ENCODE data around the gene ZNF444. TPM values are rescaled to one million over a fixed set of nuclear protein-coding genes. Genes with fewer than 3 reads are reported as not detected.
"Not testable (repeated sequence)": the region's sequence is repeated elsewhere in the genome, so short reads cannot be mapped to it uniquely, and the experiment has no call there.

ZNF444 gene
- total and polyA plus RNA-seq, 2 of the 4 experiments (the other 2 are of a cell fraction): 2.5 to 20.3 TPM

DNA sequence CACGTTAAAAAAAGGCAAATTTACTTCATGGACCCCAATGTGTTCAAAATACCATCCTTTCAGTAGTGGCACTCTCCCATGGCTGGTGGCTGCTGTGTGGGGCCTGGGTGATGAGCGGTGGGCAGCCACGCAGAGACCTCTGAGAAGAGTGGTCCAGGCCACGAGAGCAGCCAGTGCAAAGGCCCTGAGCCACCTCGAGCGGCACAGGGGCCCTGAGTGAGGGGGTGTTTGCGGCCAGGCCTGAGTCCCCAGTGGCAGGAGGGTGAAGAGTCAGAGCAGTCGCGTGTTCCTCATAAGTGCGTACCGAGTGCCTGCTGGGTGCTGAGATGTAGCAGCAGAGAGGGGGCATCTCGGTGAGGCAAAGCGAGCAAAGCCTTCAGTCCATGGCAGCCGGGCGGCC lies 7.0 kb downstream of the ZNF444 start:
- no peak for ATAC-seq (ENCODE audit: low read depth)
- CTCF ChIA-PET: no interaction called here

DNA sequence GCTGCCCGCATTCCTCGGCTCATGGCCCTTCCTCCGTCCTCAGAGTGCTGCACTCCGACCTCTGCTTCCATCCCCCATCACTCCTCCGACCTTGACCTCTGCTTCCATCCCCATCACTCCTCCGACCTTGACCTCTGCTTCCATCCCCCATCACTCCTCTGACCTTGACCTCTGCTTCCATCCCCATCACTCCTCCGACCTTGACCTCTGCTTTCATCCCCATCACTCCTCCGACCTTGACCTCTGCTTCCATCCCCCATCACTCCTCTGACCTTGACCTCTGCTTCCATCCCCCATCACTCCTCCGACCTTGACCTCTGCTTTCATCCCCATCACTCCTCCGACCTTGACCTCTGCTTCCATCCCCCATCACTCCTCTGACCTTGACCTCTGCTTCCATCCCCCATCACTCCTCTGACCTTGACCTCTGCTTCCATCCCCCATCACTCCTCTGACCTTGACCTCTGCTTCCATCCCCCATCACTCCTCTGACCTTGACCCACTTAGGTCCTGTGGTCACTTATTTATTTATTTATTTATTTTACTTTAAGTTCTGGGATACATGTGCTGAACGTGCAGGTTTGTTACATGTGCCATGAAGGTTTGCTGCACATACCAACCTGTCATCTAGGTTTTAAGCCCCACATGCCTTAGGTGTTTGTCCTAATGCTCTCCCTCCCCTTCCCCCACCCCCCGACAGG lies 8.0 kb downstream of the ZNF444 start:
- H3K4me2 ChIP-seq (ENCODE audit: low read depth, low read length); H3K27ac ChIP-seq (ENCODE audit: insufficient read depth, low read length); H2AFZ ChIP-seq (replicated peaks; ENCODE audit: low read length, poor library complexity); H3K18ac ChIP-seq (ENCODE audit: low read depth, low read length); H3K4ac ChIP-seq (ENCODE audit: low read depth, low read length); DNase-seq; H3K27me3 ChIP-seq (ENCODE audit: control insufficient read depth, insufficient read depth, low read length); H3K23ac ChIP-seq (ENCODE audit: low read depth, low read length); BruUV-seq (replicated peaks); dilution Hi-C loops (cut with HindIII; ENCODE audit: low sequenced_read_pairs, unreplicated experiment); H4K91ac ChIP-seq (ENCODE audit: insufficient read depth, low read depth, low read length); intact Hi-C loops (cut with micrococcal nuclease); H3K4me1 ChIP-seq (ENCODE audit: control insufficient read depth, insufficient read depth, low read length); POLR2A ChIA-PET (ENCODE audit: unreplicated experiment); H4K8ac ChIP-seq (ENCODE audit: low read depth in 2 of 2, low read length in 2 of 2); H3K14ac ChIP-seq (replicated peaks; ENCODE audit: low read depth, low read length); CTCF ChIA-PET; H3K56ac ChIP-seq (ENCODE audit: extremely low read depth, insufficient read depth, low read length); H3K9me1 ChIP-seq (ENCODE audit: insufficient read depth, low read length); H3K4me3 ChIP-seq (ENCODE audit: insufficient read depth, low read depth, low read length); H3K9me3 ChIP-seq (ENCODE audit: control insufficient read depth, insufficient read depth, low read length); H2BK15ac ChIP-seq (ENCODE audit: low read depth, low read length); H2BK120ac ChIP-seq (ENCODE audit: low read depth, low read length); H3K9ac ChIP-seq (ENCODE audit: low read depth, low read length); H2BK20ac ChIP-seq (ENCODE audit: low read depth, low read length); H2BK5ac ChIP-seq (ENCODE audit: low read depth, low read length, poor library complexity, severe bottlenecking); H2AK9ac ChIP-seq (replicated peaks; ENCODE audit: low read depth, low read length, poor library complexity); ATAC-seq (ENCODE audit: low read depth); H4K5ac ChIP-seq (ENCODE audit: low read depth, low read length); H2AK5ac ChIP-seq (ENCODE audit: low read depth, low read length): not testable (repeated sequence)
- in situ Hi-C loops (cut with MboI; ENCODE audit: low sequenced_read_pairs): loop anchor here (25.0 kb wide), 2 partner anchors 462 to 1687 kb away; partner anchors contain the start of genes CDC42EP5, EPN1 and LENG9
- 97% methylated on average over 6 of the region's 12 CpGs; no CpG with 5 or more reads in 1 of the 2 experiments for WGBS, 2 experiments (ENCODE audit: extremely low coverage in 2 of 2, insufficient read length in 1 of 2)
- peaks cover 21% of the 10 kb centered on the region for H4K20me1 ChIP-seq (ENCODE audit: insufficient read depth, low read length)
- H3K36me3 ChIP-seq (ENCODE audit: control insufficient read depth, insufficient read depth, low read length): peaks cover 29% of the 10 kb centered on the region
- peaks cover 25 to 41% of the 10 kb centered on the region in 2 experiments for H3K79me1 ChIP-seq (ENCODE audit: low read depth in 1 of 2, low read length in 2 of 2)

More for the DNA sequence above, 7.0 kb downstream of the ZNF444 start:
- POLR2A ChIA-PET (ENCODE audit: unreplicated experiment): no interaction called here
- no peak overlapping the region for H2BK120ac ChIP-seq (ENCODE audit: low read depth, low read length)
- no peak overlapping the region for H2AK5ac ChIP-seq (ENCODE audit: low read depth, low read length)
- H3K14ac ChIP-seq (replicated peaks; ENCODE audit: low read depth, low read length): no peak overlapping the region
- dilution Hi-C loops (cut with HindIII; ENCODE audit: low sequenced_read_pairs, unreplicated experiment): no loop called here
- H3K4me2 ChIP-seq (ENCODE audit: low read depth, low read length): no peak overlapping the region
- H3K9me1 ChIP-seq (ENCODE audit: insufficient read depth, low read length): peaks cover 13% of the 10 kb centered on the region; the same call in 1 of the 2 replicates
- H4K8ac ChIP-seq (ENCODE audit: low read depth in 2 of 2, low read length in 2 of 2): no peak overlapping the region
- H3K27me3 ChIP-seq (ENCODE audit: control insufficient read depth, insufficient read depth, low read length): no peaks in the 10 kb centered on the region
- no peak overlapping the region for H2BK15ac ChIP-seq (ENCODE audit: low read depth, low read length)
- H3K9ac ChIP-seq (ENCODE audit: low read depth, low read length): no peak overlapping the region
- H3K18ac ChIP-seq (ENCODE audit: low read depth, low read length): no peak overlapping the region
- H2AFZ ChIP-seq (replicated peaks; ENCODE audit: low read length, poor library complexity): no peak overlapping the region
- no peak overlapping the region for H2BK20ac ChIP-seq (ENCODE audit: low read depth, low read length)
- TF ChIP-seq CHD1 (IDR thresholded peaks at IDR 0.05; ENCODE audit: low read depth, low read length) (no peak), MXI1 (IDR thresholded peaks at IDR 0.05; ENCODE audit: borderline replicate concordance, low read depth, low read length) (no peak), MAFK (IDR thresholded peaks at IDR 0.05; ENCODE audit: low read depth, low read length) (no peak)
- WGBS, 2 experiments (ENCODE audit: extremely low coverage in 2 of 2, insufficient read length in 1 of 2): 93% methylated on average over 5 of the region's 15 CpGs; no CpG with 5 or more reads in 1 of the 2 experiments
- peaks cover 4% of the 10 kb centered on the region; the same call in 1 of the 2 replicates for H3K4me1 ChIP-seq (ENCODE audit: control insufficient read depth, insufficient read depth, low read length)
- H3K9me3 ChIP-seq (ENCODE audit: control insufficient read depth, insufficient read depth, low read length): no peaks in the 10 kb centered on the region
- no peak overlapping the region for H4K5ac ChIP-seq (ENCODE audit: low read depth, low read length)
- peaks cover 17% of the 10 kb centered on the region for H4K20me1 ChIP-seq (ENCODE audit: insufficient read depth, low read length)
- H3K56ac ChIP-seq (ENCODE audit: extremely low read depth, insufficient read depth, low read length): no peak overlapping the region
- H2AK9ac ChIP-seq (replicated peaks; ENCODE audit: low read depth, low read length, poor library complexity): no peak overlapping the region
- peaks cover 22 to 41% of the 10 kb centered on the region in 2 experiments for H3K79me1 ChIP-seq (ENCODE audit: low read depth in 1 of 2, low read length in 2 of 2)
- no peak overlapping the region for H4K91ac ChIP-seq (ENCODE audit: insufficient read depth, low read depth, low read length)
- H3K23ac ChIP-seq (ENCODE audit: low read depth, low read length): no peak overlapping the region
- intact Hi-C loops (cut with micrococcal nuclease): no loop called here
- in situ Hi-C loops (cut with MboI; ENCODE audit: low sequenced_read_pairs): loop anchor here (25.0 kb wide), 2 partner anchors 461 to 1686 kb away; partner anchors contain the start of genes CDC42EP5, EPN1 and LENG9
- no peak overlapping the region for H3K27ac ChIP-seq (ENCODE audit: insufficient read depth, low read length)
- no peak overlapping the region for H3K4ac ChIP-seq (ENCODE audit: low read depth, low read length)
- peaks cover 29% of the 10 kb centered on the region for H3K36me3 ChIP-seq (ENCODE audit: control insufficient read depth, insufficient read depth, low read length)
- H2BK5ac ChIP-seq (ENCODE audit: low read depth, low read length, poor library complexity, severe bottlenecking): no peak overlapping the region
- H3K4me3 ChIP-seq (ENCODE audit: insufficient read depth, low read depth, low read length): no peak overlapping the region
- no TSS peak for BruUV-seq (replicated peaks)
- DNase-seq: no peak
